GM23338 (cell line): ENCODE data around the gene CHST12. TPM values are rescaled to one million over a fixed set of nuclear protein-coding genes. Genes with fewer than 3 reads are reported as not detected.

ENCODE experiments used
- ATAC-seq: fragments of 200-7000 bp; cut with Tn5 transposase; 3 replicates; pipeline ENCODE4 v1.9.1; 2020
- DNase-seq: peaks from one replicate; pipeline ENCODE4 v3.0.0-alpha.2; 2015; ENCODE audit warnings: low spot score
- H2AFZ ChIP-seq: fragments of 200-600 bp; sonication (generic); 2 replicates; pipeline ENCODE4 v1.8.0; 2016; ENCODE audit warnings: antibody characterized with exemption, mild to moderate bottlenecking, moderate library complexity
- H3F3A ChIP-seq: fragments of 200-600 bp; sonication (generic); replicated peaks from 2 replicates; pipeline ENCODE4 v1.8.0; 2017; ENCODE audit warnings: antibody characterized with exemption, mixed run types, low read depth
- H3K27ac ChIP-seq: fragments of 200-600 bp; sonication (generic); 2 replicates; pipeline ENCODE4 v1.6.1; 2016; ENCODE audit warnings: low read depth
- H3K27me3 ChIP-seq: fragments of 200-600 bp; sonication (generic); 2 replicates; pipeline ENCODE4 v1.8.0; 2016; ENCODE audit warnings: mild to moderate bottlenecking, mixed run types, moderate library complexity; ENCODE audit not compliant: insufficient read depth
- H3K36me3 ChIP-seq: fragments of 200-600 bp; sonication (generic); 2 replicates; pipeline ENCODE4 v1.8.0; 2016; ENCODE audit warnings: mild to moderate bottlenecking; ENCODE audit not compliant: insufficient read depth
- H3K4me1 ChIP-seq: fragments of 200-600 bp; sonication (generic); 2 replicates; pipeline ENCODE4 v1.8.0; 2016; ENCODE audit warnings: mild to moderate bottlenecking, moderate library complexity; ENCODE audit not compliant: insufficient read depth
- H3K4me2 ChIP-seq: fragments of 200-600 bp; sonication (generic); 2 replicates; pipeline ENCODE4 v1.7.1; 2017; ENCODE audit warnings: mixed run types
- H3K4me3 ChIP-seq: fragments of 200-600 bp; sonication (generic); 2 replicates; pipeline ENCODE4 v1.6.1; 2016; ENCODE audit warnings: mixed run types
- H3K79me2 ChIP-seq: fragments of 200-600 bp; sonication (generic); replicated peaks from 2 replicates; pipeline ENCODE4 v1.8.0; 2017; ENCODE audit warnings: mild to moderate bottlenecking; ENCODE audit not compliant: insufficient read depth
- H3K9me2 ChIP-seq: fragments of 200-600 bp; sonication (generic); 2 replicates; pipeline ENCODE4 v1.8.0; 2017; ENCODE audit not compliant: insufficient read depth
- H4K20me1 ChIP-seq: fragments of 200-600 bp; sonication (generic); replicated peaks from 2 replicates; pipeline ENCODE4 v1.8.0; 2017; ENCODE audit warnings: mild to moderate bottlenecking; ENCODE audit not compliant: insufficient read depth
- H3K27ac Mint-ChIP-seq: 2 replicates; pipeline ENCODE4 v1.8.0; 2020; ENCODE audit warnings: inconsistent platforms, mild to moderate bottlenecking, moderate library complexity, mixed read lengths
- H3K27me3 Mint-ChIP-seq: 3 replicates; pipeline ENCODE4 v1.8.0; 2022; ENCODE audit warnings: low read depth, mild to moderate bottlenecking, moderate library complexity, mixed read lengths, inconsistent platforms; ENCODE audit not compliant: insufficient read depth, poor library complexity
- H3K36me3 Mint-ChIP-seq: 3 replicates; pipeline ENCODE4 v1.8.0; 2021; ENCODE audit warnings: low read depth, mild to moderate bottlenecking, inconsistent platforms, moderate library complexity, mixed read lengths
- H3K4me1 Mint-ChIP-seq: 3 replicates; pipeline ENCODE4 v1.8.0; 2020; ENCODE audit warnings: mild to moderate bottlenecking, inconsistent platforms, mixed read lengths
- H3K4me3 Mint-ChIP-seq: 3 replicates; pipeline ENCODE4 v1.8.0; 2021; ENCODE audit warnings: moderate library complexity, mild to moderate bottlenecking, inconsistent platforms, mixed read lengths
- H3K9me3 Mint-ChIP-seq: 3 replicates; pipeline ENCODE4 v1.8.0; 2020; ENCODE audit warnings: moderate library complexity, mild to moderate bottlenecking, inconsistent platforms, mixed read lengths
- CTCF ChIP-seq, 2 experiments: fragments of 200-600 bp in 1 of 2; sonication (generic) in 1 of 2; conservative IDR thresholded peaks; 2 replicates each; pipeline versions ENCODE4 v1.5.1 to v1.6.1; 2016 to 2017; ENCODE audit warnings: antibody characterized with exemption in 2 of 2, low read depth in 2 of 2, mild to moderate bottlenecking in 2 of 2, moderate library complexity in 1 of 2
- EZH2 ChIP-seq: fragments of 200-600 bp; sonication (generic); IDR thresholded peaks from one replicate; pipeline ENCODE4 v1.8.0; 2017; ENCODE audit warnings: antibody characterized with exemption, mild to moderate bottlenecking, low read depth; ENCODE audit not compliant: unreplicated experiment
- EZH2phosphoT487 ChIP-seq: fragments of 200-600 bp; sonication (generic); IDR thresholded peaks from one replicate; pipeline ENCODE4 v1.8.1; 2018; ENCODE audit warnings: antibody characterized with exemption; ENCODE audit not compliant: unreplicated experiment
- JUNB ChIP-seq: IDR thresholded peaks from one replicate; pipeline ENCODE4 v1.6.1; 2016; ENCODE audit warnings: antibody characterized with exemption; ENCODE audit not compliant: unreplicated experiment
- POLR2AphosphoS5 ChIP-seq: IDR thresholded peaks from 2 replicates; pipeline ENCODE4 v1.6.1; 2016; ENCODE audit warnings: antibody characterized with exemption, low read depth
- REST ChIP-seq: IDR thresholded peaks from one replicate; pipeline ENCODE4 v1.6.1; 2018; ENCODE audit warnings: antibody characterized with exemption; ENCODE audit not compliant: unreplicated experiment
- ZNF331 ChIP-seq: fragments of 250-450 bp; sonication (Bioruptor Pico); IDR thresholded peaks from 2 replicates; pipeline ENCODE4 v1.5.0; 2020; ENCODE audit warnings: low read depth, mild to moderate bottlenecking, moderate library complexity
- ZNF462 ChIP-seq: fragments of 250-450 bp; sonication (Bioruptor Pico); IDR thresholded peaks from 2 replicates; pipeline ENCODE4 v1.5.0; 2020; ENCODE audit warnings: mild to moderate bottlenecking, moderate library complexity
- polyA plus RNA-seq: library from polyadenylated mRNA; unstranded; fragments of >200 nt; fragmentation: Nextera tagmentation; extraction: Ambion mirVana; gene quantifications from 2 replicates; pipeline ENCODE4 v1.2.1, GENCODE V29; 2016
- total RNA-seq: library from RNA; depleted of rRNA; stranded (reverse); fragments of >200 nt; shearing (Covaris generic); gene quantifications from 2 replicates; pipeline ENCODE4 v1.2.3, GENCODE V29; 2014

Gene CHST12
- total and polyA plus RNA-seq, 2 experiments from 2014 or later, result 10.1 to 14.6 TPM

GRCh38 chr7:2465928-2466327 is 62.5 kb downstream of the CHST12 start:
- peak overlapping the region; percentile 56; the same call in 1 of the 2 replicates for H3K27ac ChIP-seq
- no peak overlapping the region for H3K4me3 Mint-ChIP-seq
- H3K27ac Mint-ChIP-seq, result peak overlapping the region; percentile 50; the same call in 1 of the 2 replicates
- peaks cover 11% of the 10 kb centered on the region for H3K27me3 Mint-ChIP-seq
- DNase-seq, result no peak
- no peak for ATAC-seq
- no peak overlapping the region for H3K4me3 ChIP-seq
- H3K4me1 Mint-ChIP-seq, result peaks cover 22% of the 10 kb centered on the region
- peak overlapping the region; percentile 29; the same call in 1 of the 2 replicates for H2AFZ ChIP-seq
- H3K36me3 ChIP-seq, result no peaks in the 10 kb centered on the region
- no peaks in the 10 kb centered on the region for H3K79me2 ChIP-seq
- H3K4me2 ChIP-seq, result no peak overlapping the region
- peaks cover 2% of the 10 kb centered on the region; the same call in 1 of the 3 replicates for H3K36me3 Mint-ChIP-seq
- peaks cover 5% of the 10 kb centered on the region; the same call in 1 of the 2 replicates for H3K4me1 ChIP-seq
- H3K27me3 ChIP-seq, result no peaks in the 10 kb centered on the region
- H3K9me3 Mint-ChIP-seq, result peaks cover 11% of the 10 kb centered on the region
- no peaks in the 10 kb centered on the region for H4K20me1 ChIP-seq
- no peaks in the 10 kb centered on the region for H3K9me2 ChIP-seq
- no peak for TF ChIP-seq ZNF331 (CRISPR knock-in tag)
- H3F3A ChIP-seq, result peaks cover 10% of the 10 kb centered on the region; the same call in 1 of the 2 replicates

GRCh38 chr7:2466675-2467074 is 63.3 kb downstream of the CHST12 start:
- H3K4me1 ChIP-seq, result peaks cover 5% of the 10 kb centered on the region; the same call in 1 of the 2 replicates
- no peaks in the 10 kb centered on the region for H3K9me2 ChIP-seq
- no peak overlapping the region for H2AFZ ChIP-seq
- Mint-ChIP-seq H3K4me3 (no peak overlapping the region), H3K4me1 (peaks cover 25% of the 10 kb centered on the region), H3K36me3 (peaks cover 2% of the 10 kb centered on the region; the same call in 1 of the 3 replicates), H3K9me3 (peaks cover 11% of the 10 kb centered on the region), H3K27me3 (peaks cover 14% of the 10 kb centered on the region), H3K27ac (no peak overlapping the region)
- H3K4me3 ChIP-seq, result no peak overlapping the region
- H3K27ac ChIP-seq, result no peak overlapping the region
- DNase-seq (no peak), ATAC-seq (no peak)
- no peaks in the 10 kb centered on the region for H4K20me1 ChIP-seq
- H3K79me2 ChIP-seq, result no peaks in the 10 kb centered on the region
- H3K4me2 ChIP-seq, result no peak overlapping the region
- H3F3A ChIP-seq, result peaks cover 10% of the 10 kb centered on the region; the same call in 1 of the 2 replicates
- no peaks in the 10 kb centered on the region for H3K27me3 ChIP-seq
- no peaks in the 10 kb centered on the region for H3K36me3 ChIP-seq
- TF ChIP-seq POLR2AphosphoS5, result no peak
- no peak for TF ChIP-seq EZH2phosphoT487
- TF ChIP-seq ZNF331 (CRISPR knock-in tag), result no peak
- no peak for TF ChIP-seq REST
- no peak for TF ChIP-seq EZH2
- TF ChIP-seq CTCF (conservative IDR thresholded peaks at IDR 0.05; ENCODE audit: low read depth in 2 of 2), result no peak
- TF ChIP-seq ZNF462 (CRISPR knock-in tag), result no peak
- no peak for TF ChIP-seq JUNB
